Mesenchymal stem cell (in vitro differentiated cells and primary cell): Measurements from ENCODE around the gene ZSCAN16.

ENCODE experiments used
- DNase-seq: peaks from one replicate; pipeline ENCODE4 v3.0.0-alpha.2; 2013
- H2AFZ ChIP-seq: one replicate; pipeline ENCODE4 v1.6.1; 2013; ENCODE audit warnings: low read depth, mild to moderate bottlenecking, control low read depth, inconsistent platforms, low read length, moderate library complexity
- H2AK5ac ChIP-seq: 2 replicates; pipeline ENCODE4 v1.6.1; 2013; ENCODE audit warnings: low read length, moderate library complexity, mild to moderate bottlenecking, inconsistent platforms; ENCODE audit not compliant: severe bottlenecking
- H2BK120ac ChIP-seq: one replicate; pipeline ENCODE4 v1.6.1; 2013; ENCODE audit warnings: low read depth, mild to moderate bottlenecking, inconsistent platforms, low read length, moderate library complexity
- H2BK12ac ChIP-seq, 2 experiments: one replicate each; pipeline ENCODE4 v1.6.1; 2013; ENCODE audit warnings: inconsistent platforms in 2 of 2, low read length in 2 of 2, mild to moderate bottlenecking in 2 of 2, moderate library complexity in 2 of 2, control low read depth in 1 of 2
- H2BK15ac ChIP-seq: one replicate; pipeline ENCODE4 v1.6.1; 2013; ENCODE audit warnings: mild to moderate bottlenecking, low read depth, inconsistent platforms; ENCODE audit not compliant: poor library complexity, severe bottlenecking
- H2BK5ac ChIP-seq: 2 replicates; pipeline ENCODE4 v1.6.1; 2013; ENCODE audit warnings: low read depth, mild to moderate bottlenecking, low read length, control low read depth, inconsistent platforms; ENCODE audit not compliant: poor library complexity, severe bottlenecking
- H3K14ac ChIP-seq, 2 experiments: one replicate each; pipeline ENCODE4 v1.6.1; 2013; ENCODE audit warnings: inconsistent platforms in 2 of 2, low read length in 2 of 2, control low read depth in 1 of 2, mild to moderate bottlenecking in 1 of 2, moderate library complexity in 1 of 2
- H3K18ac ChIP-seq, 2 experiments: one replicate each; pipeline ENCODE4 v1.6.1; 2013; ENCODE audit warnings: inconsistent platforms in 2 of 2, low read length in 2 of 2, control low read depth in 1 of 2, low read depth in 1 of 2, mild to moderate bottlenecking in 1 of 2
- H3K23ac ChIP-seq, 2 experiments: one replicate each; pipeline ENCODE4 v1.6.1; 2013; ENCODE audit warnings: inconsistent platforms in 2 of 2, low read length in 2 of 2, mild to moderate bottlenecking in 2 of 2, moderate library complexity in 2 of 2, control low read depth in 1 of 2
- H3K27ac ChIP-seq: 2 replicates; pipeline ENCODE4 v1.5.1; 2013; ENCODE audit warnings: mild to moderate bottlenecking, moderate library complexity, low read length, control low read depth, inconsistent platforms; ENCODE audit not compliant: poor library complexity, severe bottlenecking
- H3K27me3 ChIP-seq, 2 experiments: 2 replicates each; pipeline versions ENCODE4 v1.6.1 to v1.7.0; 2013; ENCODE audit warnings: low read length in 2 of 2, mild to moderate bottlenecking in 2 of 2, moderate library complexity in 2 of 2, control low read depth in 1 of 2, inconsistent platforms in 1 of 2; ENCODE audit not compliant: control insufficient read depth in 1 of 2, insufficient read depth in 1 of 2
- H3K36me3 ChIP-seq, 2 experiments: 2 replicates each; pipeline versions ENCODE4 v1.6.1 to v1.7.0; 2013; ENCODE audit warnings: low read length in 2 of 2, control low read depth in 1 of 2, inconsistent platforms in 1 of 2, low read depth in 1 of 2, mild to moderate bottlenecking in 1 of 2; ENCODE audit not compliant: insufficient read depth in 2 of 2, control insufficient read depth in 1 of 2
- H3K4ac ChIP-seq, 2 experiments: one replicate each; pipeline ENCODE4 v1.6.1; 2013; ENCODE audit warnings: inconsistent platforms in 2 of 2, low read length in 2 of 2, mild to moderate bottlenecking in 2 of 2, moderate library complexity in 2 of 2, control low read depth in 1 of 2, low read depth in 1 of 2
- H3K4me1 ChIP-seq: 2 replicates; pipeline ENCODE4 v1.6.1; 2013; ENCODE audit warnings: low read depth, low read length, control low read depth; ENCODE audit not compliant: control insufficient read depth, insufficient read depth
- H3K4me2 ChIP-seq: 2 replicates; pipeline ENCODE4 v1.6.1; 2013; ENCODE audit warnings: low read length, mild to moderate bottlenecking, inconsistent platforms; ENCODE audit not compliant: poor library complexity, severe bottlenecking
- H3K4me3 ChIP-seq, 2 experiments: 2 replicates each; pipeline versions ENCODE4 v1.5.1 to v1.7.0; 2013; ENCODE audit warnings: low read length in 2 of 2, mild to moderate bottlenecking in 2 of 2, control low read depth in 1 of 2, low read depth in 1 of 2; ENCODE audit not compliant: insufficient read depth in 1 of 2
- H3K79me1 ChIP-seq: replicated peaks from 2 replicates; pipeline ENCODE4 v1.6.1; 2013; ENCODE audit warnings: mild to moderate bottlenecking, control low read depth, low read length, inconsistent platforms; ENCODE audit not compliant: poor library complexity, severe bottlenecking
- H3K9ac ChIP-seq: 2 replicates; pipeline ENCODE4 v1.7.0; 2013; ENCODE audit warnings: mild to moderate bottlenecking, low read length, moderate library complexity
- H3K9me3 ChIP-seq: 2 replicates; pipeline ENCODE4 v1.7.0; 2013; ENCODE audit warnings: mild to moderate bottlenecking, low read length; ENCODE audit not compliant: control insufficient read depth
- H4K8ac ChIP-seq: one replicate; pipeline ENCODE4 v1.6.1; 2013; ENCODE audit warnings: inconsistent platforms, mild to moderate bottlenecking, low read length, moderate library complexity
- H4K91ac ChIP-seq: one replicate; pipeline ENCODE4 v1.6.1; 2013; ENCODE audit warnings: mild to moderate bottlenecking, low read length, inconsistent platforms
- WGBS: methylation state at CpG from one replicate; pipeline ENCODE4 v1.1.7; 2013; ENCODE audit warnings: mixed read lengths; 5-methylcytosine and 5-hydroxymethylcytosine counted together

ZSCAN16 gene

GRCh38 chr6:28167068-28167467 is 42.7 kb downstream of the ZSCAN16 start:
- Histone ChIP-seq H3K4me1 (no peaks in the 10 kb centered on the region), H4K8ac (no peak overlapping the region), H2AFZ (no peak overlapping the region), H2AK5ac (no peak overlapping the region), H3K27ac (peak overlapping the region; percentile 2), H2BK12ac (no peak overlapping the region), H3K4me3 (no peak overlapping the region), H3K18ac (no peak overlapping the region), H3K79me1 (no peaks in the 10 kb centered on the region), H3K4ac (no peak overlapping the region), H3K14ac (no peak overlapping the region), H3K27me3 (no peaks in the 10 kb centered on the region), H3K36me3 (peaks cover 0 to 12% of the 10 kb centered on the region in 2 experiments), H3K9me3 (peaks cover 5% of the 10 kb centered on the region), H2BK5ac (no peak overlapping the region), H2BK120ac (no peak overlapping the region), H3K4me2 (no peak overlapping the region), H3K23ac (no peak overlapping the region), H4K91ac (no peak overlapping the region), H2BK15ac (no peak overlapping the region), H3K9ac (no peak overlapping the region)
- no CpG with 5 or more reads among the region's 4 CpGs for WGBS
- DNase-seq: peak; percentile 14

GRCh38 chr6:28167926-28168325 is 43.5 kb downstream of the ZSCAN16 start:
- Histone ChIP-seq H2BK5ac (no peak overlapping the region), H3K4me3 (no peak overlapping the region), H2BK15ac (no peak overlapping the region), H3K18ac (no peak overlapping the region), H3K4ac (no peak overlapping the region), H2AFZ (no peak overlapping the region), H3K27me3 (no peaks in the 10 kb centered on the region), H3K9me3 (peaks cover 5% of the 10 kb centered on the region), H3K4me2 (no peak overlapping the region), H3K9ac (no peak overlapping the region), H3K79me1 (no peaks in the 10 kb centered on the region), H4K8ac (no peak overlapping the region), H2BK12ac (no peak overlapping the region), H2AK5ac (no peak overlapping the region), H3K4me1 (no peaks in the 10 kb centered on the region), H3K36me3 (peaks cover 0 to 12% of the 10 kb centered on the region in 2 experiments), H3K23ac (no peak overlapping the region), H2BK120ac (no peak overlapping the region), H4K91ac (no peak overlapping the region), H3K27ac (no peak overlapping the region), H3K14ac (no peak overlapping the region)
- WGBS: 40% methylated on average over 1 of the region's 1 CpG
- no peak for DNase-seq

- Histone ChIP-seq H4K91ac (no peak overlapping the region), H3K9me3 (peaks cover 19% of the 10 kb centered on the region), H2BK12ac (no peak overlapping the region), H3K4me3 (no peak overlapping the region), H3K27me3 (no peaks in the 10 kb centered on the region), H3K23ac (no peak overlapping the region), H3K4me2 (no peak overlapping the region), H3K4me1 (no peaks in the 10 kb centered on the region), H3K14ac (no peak overlapping the region), H2BK15ac (no peak overlapping the region), H4K8ac (no peak overlapping the region), H2BK120ac (no peak overlapping the region), H2AK5ac (no peak overlapping the region), H3K79me1 (no peaks in the 10 kb centered on the region), H3K27ac (no peak overlapping the region), H3K4ac (no peak overlapping the region), H3K36me3 (peaks cover 0 to 11% of the 10 kb centered on the region in 2 experiments), H2BK5ac (no peak overlapping the region), H3K18ac (no peak overlapping the region), H2AFZ (no peak overlapping the region), H3K9ac (no peak overlapping the region)
- WGBS: 20% methylated on average over 2 of the region's 2 CpGs
- no peak for DNase-seq
These were observed 46.9 kb downstream of the ZSCAN16 start for GRCh38 chr6:28171271-28171670.

- Histone ChIP-seq H3K23ac (no peak overlapping the region), H2AK5ac (no peak overlapping the region), H3K4me3 (no peak overlapping the region), H3K79me1 (no peaks in the 10 kb centered on the region), H3K9ac (no peak overlapping the region), H3K27me3 (no peaks in the 10 kb centered on the region), H2BK15ac (no peak overlapping the region), H2AFZ (no peak overlapping the region), H3K9me3 (peaks cover 19% of the 10 kb centered on the region), H4K8ac (no peak overlapping the region), H3K18ac (no peak overlapping the region), H3K36me3 (peaks cover 0 to 5% of the 10 kb centered on the region in 2 experiments), H2BK120ac (no peak overlapping the region), H3K4me1 (no peaks in the 10 kb centered on the region), H3K14ac (no peak overlapping the region), H3K4me2 (no peak overlapping the region), H3K4ac (no peak overlapping the region), H2BK5ac (no peak overlapping the region), H3K27ac (no peak overlapping the region), H4K91ac (no peak overlapping the region), H2BK12ac (no peak overlapping the region)
- no peak for DNase-seq
- WGBS: 60% methylated on average over 1 of the region's 2 CpGs
These were observed 47.6 kb downstream of the ZSCAN16 start for GRCh38 chr6:28172006-28172405.
